Panc1 (cell line): ENCODE measurements around the gene VAT1L. TPM values are rescaled to one million over a fixed set of nuclear protein-coding genes. Genes with fewer than 3 reads are reported as not detected.

Experiments
- ATAC-seq: fragments of 200-7000 bp; cut with Tn5 transposase; 2 replicates; pipeline ENCODE4 v1.9.1; 2020; ENCODE audit warnings: mild to moderate bottlenecking, moderate library complexity
- BruUV-seq: library from RNA; stranded (reverse); fragments of 400-500 nt; replicated peaks from 2 replicates; lab custom pipeline; 2021; lab: Mats Ljungman, UMichigan
- CTCF ChIA-PET: fragments of 300-600 bp; sonication (Branson Sonifier 250); formaldehyde crosslinking; loops from one replicate; lab custom pipeline; 2022; ENCODE audit warnings: antibody characterized with exemption; lab: Charles Lee
- POLR2A ChIA-PET: fragments of 300-600 bp; sonication (Branson Sonifier 250); formaldehyde crosslinking; loops from one replicate; lab custom pipeline; 2022; ENCODE audit warnings: antibody characterized with exemption; lab: Charles Lee
- DNase-seq: peaks from one replicate; pipeline ENCODE4 v3.0.0-alpha.2; 2010; ENCODE audit warnings: low read depth, low spot score
- H3K27ac ChIP-seq: 2 replicates; pipeline ENCODE4 v1.5.1; 2011; ENCODE audit warnings: mild to moderate bottlenecking, low read length, inconsistent platforms
- H3K27me3 ChIP-seq: fragments of 200-500 bp; sonication (Bioruptor generic); 2 replicates; pipeline ENCODE4 v1.6.0; 2014; ENCODE audit warnings: low read length, inconsistent platforms; ENCODE audit not compliant: control insufficient read depth, insufficient read depth
- H3K36me3 ChIP-seq: fragments of 200-500 bp; sonication (Bioruptor generic); 2 replicates; pipeline ENCODE4 v1.5.1; 2014; ENCODE audit warnings: inconsistent platforms, mild to moderate bottlenecking, low read length, moderate library complexity; ENCODE audit not compliant: control insufficient read depth, insufficient read depth
- H3K4me1 ChIP-seq: 2 replicates; pipeline ENCODE4 v1.5.1; 2011; ENCODE audit warnings: inconsistent platforms, mild to moderate bottlenecking, low read length, moderate library complexity; ENCODE audit not compliant: control insufficient read depth, insufficient read depth
- H3K4me3 ChIP-seq, 2 experiments: 2 replicates each; pipeline ENCODE4 v1.5.1; 2011 to 2012; ENCODE audit warnings: low read depth in 2 of 2, low read length in 2 of 2, mild to moderate bottlenecking in 2 of 2, inconsistent platforms in 1 of 2, moderate library complexity in 1 of 2
- H3K9me3 ChIP-seq: fragments of 200-500 bp; sonication (Bioruptor generic); 2 replicates; pipeline ENCODE4 v1.5.1; 2014; ENCODE audit warnings: low read depth, mild to moderate bottlenecking, inconsistent platforms, low read length, moderate library complexity; ENCODE audit not compliant: control insufficient read depth, insufficient read depth
- CTCF ChIP-seq: fragments of 450-650 bp; IDR thresholded peaks from 2 replicates; pipeline ENCODE4 v1.5.1; 2017; ENCODE audit warnings: mild to moderate bottlenecking
- POLR2AphosphoS5 ChIP-seq: IDR thresholded peaks from 2 replicates; pipeline ENCODE4 v1.6.1; 2012; ENCODE audit warnings: mild to moderate bottlenecking, low read depth, low read length, moderate library complexity
- REST ChIP-seq, 2 experiments: IDR thresholded peaks; 2 replicates each; pipeline ENCODE4 v1.6.1; 2011 to 2012; ENCODE audit warnings: low read depth in 2 of 2, control low read depth in 1 of 2, low read length in 1 of 2, mild to moderate bottlenecking in 1 of 2, moderate library complexity in 1 of 2; ENCODE audit not compliant: insufficient read depth in 1 of 2
- SIN3A ChIP-seq: IDR thresholded peaks from 2 replicates; pipeline ENCODE4 v1.6.1; 2012; ENCODE audit warnings: low read depth, mild to moderate bottlenecking, low read length, moderate library complexity, borderline replicate concordance; ENCODE audit not compliant: insufficient read depth
- TCF7L2 ChIP-seq: IDR thresholded peaks from 2 replicates; pipeline ENCODE4 v1.6.1; 2011; ENCODE audit warnings: mild to moderate bottlenecking, low read depth, low read length, inconsistent platforms
- in situ Hi-C: cut with HindIII; loops from 2 replicates; pipeline ENCODE4 v1.10.0; 2016; ENCODE audit warnings: low sequenced_read_pairs, low pct_unique_long_range_greater_than_20kb
- intact Hi-C: fragments of 100-400 bp; cut with micrococcal nuclease; formaldehyde crosslinking; loops from one replicate; pipeline ENCODE4 v1.10.0; 2022; ENCODE audit not compliant: unreplicated experiment
- total RNA-seq: library from RNA; stranded (reverse); gene quantifications from one replicate; pipeline ENCODE4 v1.2.1, GENCODE V29; 2021; ENCODE audit not compliant: unreplicated experiment

Gene VAT1L
- total RNA-seq, 1 experiment from 2014 or later, result not detected

DNA sequence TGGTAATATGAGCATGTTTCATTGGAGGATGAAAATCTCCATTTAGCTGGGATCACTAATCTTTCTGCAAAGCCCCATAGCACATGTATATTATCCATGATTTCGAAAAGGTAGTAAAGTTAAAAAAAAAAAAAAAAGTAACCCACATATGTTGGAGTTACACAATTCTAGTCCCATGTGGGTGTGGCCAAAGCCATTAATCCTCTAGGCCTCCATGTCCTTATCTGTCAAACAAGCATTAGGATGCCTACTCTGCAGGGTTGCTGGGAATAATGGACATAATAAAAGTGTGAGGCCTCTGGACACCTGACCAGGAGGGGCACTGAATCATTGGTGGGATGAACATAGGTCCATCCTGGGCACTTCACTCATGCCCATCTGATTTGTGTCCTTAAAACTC, 29.2 kb upstream of the VAT1L start:
- in situ Hi-C loops, result no loop called here

DNA sequence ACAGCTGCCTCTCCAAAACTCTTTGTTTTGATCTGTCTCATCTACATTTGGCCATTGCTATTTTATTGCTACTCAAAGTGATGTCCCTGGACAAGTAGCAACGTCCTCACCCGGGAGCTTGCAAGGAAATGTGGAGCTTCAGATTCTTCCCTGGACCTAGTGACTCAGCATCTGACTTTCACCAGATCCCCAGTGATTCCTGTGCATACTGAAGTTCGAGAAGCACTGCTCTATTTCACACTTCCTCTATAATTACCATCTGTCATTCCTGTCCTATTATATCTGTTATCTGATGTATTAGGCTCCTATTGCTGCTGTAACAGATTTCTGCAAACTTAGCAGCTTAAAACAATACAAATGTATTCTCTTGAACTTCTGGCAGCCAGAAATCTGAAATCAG, 28.5 kb upstream of the VAT1L start:
- POLR2A ChIA-PET, result no interaction called here
- no peak for DNase-seq

More for the DNA sequence above, 29.2 kb upstream of the VAT1L start:
- DNase-seq (no peak), ATAC-seq (no peak)
- no TSS peak for BruUV-seq
- POLR2A ChIA-PET, result no interaction called here
- no peak overlapping the region for H3K4me3 ChIP-seq
- intact Hi-C loops, result no loop called here
- CTCF ChIA-PET, result no interaction called here
- no peaks in the 10 kb centered on the region for H3K4me1 ChIP-seq
- no peaks in the 10 kb centered on the region for H3K27me3 ChIP-seq
- H3K9me3 ChIP-seq, result no peaks in the 10 kb centered on the region
- H3K27ac ChIP-seq, result no peak overlapping the region
- H3K36me3 ChIP-seq, result no peaks in the 10 kb centered on the region
- TF ChIP-seq POLR2AphosphoS5 (no peak), REST (IDR thresholded peaks at IDR 0.05; ENCODE audit: insufficient read depth in 1 of 2, low read depth in 2 of 2, low read length in 1 of 2) (no peak), SIN3A (no peak), CTCF (no peak), TCF7L2 (no peak)

More for the DNA sequence above, 28.5 kb upstream of the VAT1L start:
- BruUV-seq, result no TSS peak
- CTCF ChIA-PET, result no interaction called here
- TF ChIP-seq REST (IDR thresholded peaks at IDR 0.05; ENCODE audit: insufficient read depth in 1 of 2, low read depth in 2 of 2, low read length in 1 of 2) (no peak), SIN3A (no peak), CTCF (no peak), POLR2AphosphoS5 (no peak), TCF7L2 (no peak)
- in situ Hi-C loops (no loop called here), intact Hi-C loops (no loop called here)
- Histone ChIP-seq H3K4me1 (no peaks in the 10 kb centered on the region), H3K27ac (no peak overlapping the region), H3K4me3 (no peak overlapping the region), H3K36me3 (no peaks in the 10 kb centered on the region), H3K27me3 (no peaks in the 10 kb centered on the region), H3K9me3 (no peaks in the 10 kb centered on the region)
- no peak for ATAC-seq
